CD4-positive, alpha-beta T cell (primary cell): ENCODE measurements around the gene CYP19A1. TPM values are rescaled to one million over a fixed set of nuclear protein-coding genes. Genes with fewer than 3 reads are reported as not detected.

Experiments
- ATAC-seq: fragments of 200-7000 bp; cut with Tn5 transposase; one replicate; pipeline ENCODE4 v1.10.0; 2022; ENCODE audit warnings: mild to moderate bottlenecking; ENCODE audit not compliant: poor library complexity
- CTCF ChIA-PET: fragments of 350-600 bp; sonication (Branson Sonifier 250); formaldehyde crosslinking; loops from one replicate; lab custom pipeline; 2021; ENCODE audit warnings: antibody characterized with exemption, inconsistent platforms; lab: Charles Lee
- POLR2A ChIA-PET: fragments of 350-600 bp; sonication (Branson Sonifier 250); formaldehyde crosslinking; loops from one replicate; lab custom pipeline; 2021; ENCODE audit warnings: antibody characterized with exemption, inconsistent platforms; lab: Charles Lee
- DNase-seq, 14 experiments: peaks; one replicate each; pipeline ENCODE4 v3.0.0-alpha.2; 2013 to 2020; ENCODE audit warnings: mixed read lengths in 2 of 14
- H3K27ac ChIP-seq, 2 donors: one replicate each; pipeline versions ENCODE4 v1.5.1 to v1.7.0; 2013; ENCODE audit warnings: low read length in 2 of 2, low read depth in 1 of 2, mild to moderate bottlenecking in 1 of 2
- H3K27me3 ChIP-seq, 2 experiments: 1 replicate in 1 of 2; 2 replicates in 1 of 2; pipeline versions ENCODE4 v1.6.1 to v1.7.0; 2013; ENCODE audit warnings: low read length in 2 of 2, control low read depth in 1 of 2, mild to moderate bottlenecking in 1 of 2, moderate library complexity in 1 of 2; ENCODE audit not compliant: insufficient read depth in 2 of 2, control insufficient read depth in 1 of 2
- H3K36me3 ChIP-seq: one replicate; pipeline ENCODE4 v1.6.1; 2013; ENCODE audit warnings: low read length, control low read depth; ENCODE audit not compliant: insufficient read depth
- H3K4me1 ChIP-seq: one replicate; pipeline ENCODE4 v1.6.1; 2013; ENCODE audit warnings: low read length, control low read depth; ENCODE audit not compliant: insufficient read depth
- H3K4me3 ChIP-seq: one replicate; pipeline ENCODE4 v1.5.1; 2013; ENCODE audit warnings: mild to moderate bottlenecking, low read length, moderate library complexity
- H3K9me3 ChIP-seq, 2 experiments: 1 replicate in 1 of 2; 2 replicates in 1 of 2; pipeline versions ENCODE4 v1.6.1 to v1.7.0; 2013; ENCODE audit warnings: low read length in 2 of 2, mild to moderate bottlenecking in 2 of 2, control low read depth in 1 of 2, moderate library complexity in 1 of 2; ENCODE audit not compliant: control insufficient read depth in 1 of 2, insufficient read depth in 1 of 2
- H3K27ac Mint-ChIP-seq: one replicate; pipeline ENCODE4 v1.8.0; 2020; ENCODE audit warnings: mixed read lengths
- H3K27me3 Mint-ChIP-seq: one replicate; pipeline ENCODE4 v1.8.0; 2021; ENCODE audit warnings: mixed read lengths
- H3K36me3 Mint-ChIP-seq: one replicate; pipeline ENCODE4 v1.8.0; 2021; ENCODE audit warnings: low read depth, mixed read lengths
- H3K4me1 Mint-ChIP-seq: one replicate; pipeline ENCODE4 v1.8.0; 2021; ENCODE audit warnings: low read depth, mixed read lengths
- H3K4me3 Mint-ChIP-seq: one replicate; pipeline ENCODE4 v1.8.0; 2020; ENCODE audit warnings: mild to moderate bottlenecking, mixed read lengths
- H3K9me3 Mint-ChIP-seq: one replicate; pipeline ENCODE4 v1.8.0; 2020; ENCODE audit warnings: mixed read lengths
- intact Hi-C, 2 experiments: fragments of 100-400 bp; cut with DNase I in 1 of 2; cut with micrococcal nuclease in 1 of 2; formaldehyde crosslinking; loops; one replicate each; pipeline versions ENCODE4 v1.15.1 to v1.9.0; 2023 to 2025; cut with DNase I, micrococcal nuclease
- total RNA-seq, 174 experiments: library from RNA in 2 of 174; stranded (reverse) in 2 of 174; gene quantifications; one replicate each; pipeline ENCODE4 v1.2.3 and lab custom pipeline; 2021 to 2026
- TF ChIP-seq, protein P1 (sequence below): fragments of 200-600 bp; IDR thresholded peaks from one replicate; pipeline ENCODE4 v1.8.0; 2022; ENCODE audit warnings: antibody characterized with exemption, mild to moderate bottlenecking

The CYP19A1 gene
- total RNA-seq, 2 experiments from 2014 or later = not detected

DNA sequence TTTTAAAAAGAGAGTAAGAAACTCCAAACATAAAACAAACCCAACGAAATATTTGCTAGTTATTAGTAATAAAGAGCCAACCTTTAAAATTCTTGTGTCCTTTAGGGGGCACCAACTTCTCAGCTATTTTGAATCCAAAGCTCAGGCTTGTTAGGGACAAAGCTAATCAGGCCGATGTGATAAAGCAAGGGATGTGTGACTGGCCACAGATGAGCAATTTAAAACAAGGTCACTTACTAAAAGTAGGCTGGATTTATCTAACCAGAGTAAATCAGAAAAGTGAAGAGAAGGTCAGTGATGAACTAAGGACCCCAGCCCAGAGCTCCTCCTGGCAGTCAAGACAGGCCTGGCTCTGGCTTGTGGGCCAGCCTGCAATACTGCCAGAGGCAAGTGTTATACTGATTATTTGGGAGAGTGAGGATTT lies 108.5 kb downstream of the CYP19A1 start:
- Histone ChIP-seq H3K36me3 (no peaks in the 10 kb centered on the region), H3K9me3 (no peaks in the 10 kb centered on the region), H3K4me3 (no peak overlapping the region), H3K27me3 (peaks cover 4 to 5% of the 10 kb centered on the region in 2 experiments), H3K27ac (no peak overlapping the region), H3K4me1 (no peaks in the 10 kb centered on the region)
- Mint-ChIP-seq H3K9me3 (no peaks in the 10 kb centered on the region), H3K27me3 (peaks cover 18% of the 10 kb centered on the region), H3K36me3 (no peaks in the 10 kb centered on the region), H3K4me1 (no peaks in the 10 kb centered on the region), H3K27ac (no peak overlapping the region), H3K4me3 (no peak overlapping the region)
- ATAC-seq (no peak), DNase-seq (no peak)
- intact Hi-C loops = no loop called here
- ChIA-PET CTCF (no interaction called here), POLR2A (no interaction called here)
- TF ChIP-seq, protein P1, sequence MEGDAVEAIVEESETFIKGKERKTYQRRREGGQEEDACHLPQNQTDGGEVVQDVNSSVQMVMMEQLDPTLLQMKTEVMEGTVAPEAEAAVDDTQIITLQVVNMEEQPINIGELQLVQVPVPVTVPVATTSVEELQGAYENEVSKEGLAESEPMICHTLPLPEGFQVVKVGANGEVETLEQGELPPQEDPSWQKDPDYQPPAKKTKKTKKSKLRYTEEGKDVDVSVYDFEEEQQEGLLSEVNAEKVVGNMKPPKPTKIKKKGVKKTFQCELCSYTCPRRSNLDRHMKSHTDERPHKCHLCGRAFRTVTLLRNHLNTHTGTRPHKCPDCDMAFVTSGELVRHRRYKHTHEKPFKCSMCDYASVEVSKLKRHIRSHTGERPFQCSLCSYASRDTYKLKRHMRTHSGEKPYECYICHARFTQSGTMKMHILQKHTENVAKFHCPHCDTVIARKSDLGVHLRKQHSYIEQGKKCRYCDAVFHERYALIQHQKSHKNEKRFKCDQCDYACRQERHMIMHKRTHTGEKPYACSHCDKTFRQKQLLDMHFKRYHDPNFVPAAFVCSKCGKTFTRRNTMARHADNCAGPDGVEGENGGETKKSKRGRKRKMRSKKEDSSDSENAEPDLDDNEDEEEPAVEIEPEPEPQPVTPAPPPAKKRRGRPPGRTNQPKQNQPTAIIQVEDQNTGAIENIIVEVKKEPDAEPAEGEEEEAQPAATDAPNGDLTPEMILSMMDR = no peak

DNA sequence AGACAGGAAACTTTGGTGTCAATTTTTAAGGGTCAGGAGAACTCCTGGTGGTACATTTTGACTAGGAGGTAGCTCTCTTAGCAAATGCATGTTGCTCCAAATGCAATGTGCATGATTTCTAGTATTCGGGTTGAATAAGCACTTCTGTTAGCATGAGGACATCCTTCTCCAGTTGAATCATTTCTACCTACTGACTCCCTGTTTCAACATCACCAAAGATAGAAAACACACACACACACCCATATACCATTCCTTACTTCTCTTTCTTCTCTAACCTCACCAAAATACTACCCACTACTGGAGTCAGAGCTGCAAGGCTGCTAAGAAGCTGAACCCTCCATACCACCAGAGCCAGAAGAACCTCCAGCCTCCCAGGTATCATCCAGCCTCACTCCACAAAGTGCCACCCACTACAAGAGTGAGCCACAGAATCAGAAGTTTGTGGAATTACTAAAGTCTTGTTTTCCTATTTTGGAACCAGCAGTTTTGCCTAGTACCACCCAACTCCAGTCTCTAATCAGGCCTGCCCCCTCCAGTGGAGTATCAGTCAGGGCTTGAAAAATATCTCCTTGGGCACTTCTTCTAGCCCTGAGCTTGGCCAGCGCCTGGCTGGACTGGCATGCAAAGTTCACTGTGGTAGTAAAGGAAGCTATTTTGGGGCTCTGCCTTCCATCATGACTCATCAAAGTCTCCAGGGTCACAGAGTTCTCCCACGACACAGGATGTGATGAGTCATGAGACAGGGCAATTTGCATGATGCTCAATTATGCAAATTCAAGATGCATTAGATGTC lies 110.3 kb downstream of the CYP19A1 start:
- Histone ChIP-seq H3K4me1 (no peaks in the 10 kb centered on the region), H3K27ac (no peak overlapping the region), H3K27me3 (peaks cover 4 to 5% of the 10 kb centered on the region in 2 experiments), H3K9me3 (no peaks in the 10 kb centered on the region), H3K36me3 (no peaks in the 10 kb centered on the region), H3K4me3 (no peak overlapping the region)
- POLR2A ChIA-PET = no interaction called here
- Mint-ChIP-seq H3K9me3 (no peaks in the 10 kb centered on the region), H3K27me3 (peaks cover 6% of the 10 kb centered on the region), H3K4me1 (no peaks in the 10 kb centered on the region), H3K36me3 (no peaks in the 10 kb centered on the region), H3K27ac (no peak overlapping the region), H3K4me3 (no peak overlapping the region)
- DNase-seq (peak in 2 of 14 experiments; percentile 47 to 59), ATAC-seq (no peak)
- intact Hi-C loops = no loop called here
- CTCF ChIA-PET = no interaction called here
- TF ChIP-seq, protein P1 = no peak

DNA sequence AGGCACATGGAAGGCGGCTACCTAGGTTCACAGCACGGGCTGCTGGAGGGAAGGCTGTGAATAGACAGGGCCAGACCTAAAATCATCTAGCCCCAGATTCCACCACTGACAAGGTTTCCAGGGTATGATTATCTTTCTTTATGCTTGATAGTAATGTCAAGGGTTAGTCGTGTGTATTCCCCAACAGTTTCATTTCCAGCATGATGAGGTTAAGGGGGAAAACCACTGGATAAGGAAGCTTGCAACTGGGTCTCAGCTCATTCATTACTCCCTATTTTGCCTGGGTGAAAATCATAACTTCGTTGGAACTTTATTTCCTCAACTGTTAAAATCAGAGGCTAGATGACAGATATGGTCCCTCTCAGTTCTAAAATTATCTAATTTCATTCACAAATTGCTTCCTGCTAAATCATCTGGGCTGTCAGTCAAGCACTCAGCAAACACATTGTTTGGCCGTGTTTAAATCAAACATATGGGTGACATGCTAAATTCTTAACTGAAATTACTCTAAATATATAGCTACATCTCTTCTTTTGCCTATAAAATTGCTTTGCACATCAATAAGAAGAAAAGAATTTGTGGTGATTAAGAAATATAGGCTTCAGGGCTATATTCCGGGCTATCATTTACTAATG lies 111.7 kb downstream of the CYP19A1 start:
- H3K4me3 ChIP-seq = no peak overlapping the region
- Mint-ChIP-seq H3K27ac (no peak overlapping the region), H3K4me1 (no peaks in the 10 kb centered on the region), H3K36me3 (no peaks in the 10 kb centered on the region), H3K4me3 (no peak overlapping the region), H3K27me3 (peaks cover 6% of the 10 kb centered on the region), H3K9me3 (no peaks in the 10 kb centered on the region)
- ChIA-PET POLR2A (no interaction called here), CTCF (no interaction called here)
- H3K9me3 ChIP-seq = no peaks in the 10 kb centered on the region
- DNase-seq = no peak
- H3K27me3 ChIP-seq = peaks cover 4 to 5% of the 10 kb centered on the region in 2 experiments
- intact Hi-C loops = no loop called here
- ATAC-seq = no peak
- no peak overlapping the region for H3K27ac ChIP-seq
- H3K4me1 ChIP-seq = no peaks in the 10 kb centered on the region
- H3K36me3 ChIP-seq = no peaks in the 10 kb centered on the region
- TF ChIP-seq, protein P1 = no peak
